Hematopoietic multipotent progenitor cell treated with erythropoietin and hydrocortisone succinate and interleukin-3 and kit ligand, for 4 days (in vitro differentiated cells): Measurements from ENCODE around the gene MYO7B.

Experiments used
- DNase-seq: peaks from one replicate; pipeline ENCODE4 v3.0.0-alpha.2; 2015

The MYO7B gene

DNA sequence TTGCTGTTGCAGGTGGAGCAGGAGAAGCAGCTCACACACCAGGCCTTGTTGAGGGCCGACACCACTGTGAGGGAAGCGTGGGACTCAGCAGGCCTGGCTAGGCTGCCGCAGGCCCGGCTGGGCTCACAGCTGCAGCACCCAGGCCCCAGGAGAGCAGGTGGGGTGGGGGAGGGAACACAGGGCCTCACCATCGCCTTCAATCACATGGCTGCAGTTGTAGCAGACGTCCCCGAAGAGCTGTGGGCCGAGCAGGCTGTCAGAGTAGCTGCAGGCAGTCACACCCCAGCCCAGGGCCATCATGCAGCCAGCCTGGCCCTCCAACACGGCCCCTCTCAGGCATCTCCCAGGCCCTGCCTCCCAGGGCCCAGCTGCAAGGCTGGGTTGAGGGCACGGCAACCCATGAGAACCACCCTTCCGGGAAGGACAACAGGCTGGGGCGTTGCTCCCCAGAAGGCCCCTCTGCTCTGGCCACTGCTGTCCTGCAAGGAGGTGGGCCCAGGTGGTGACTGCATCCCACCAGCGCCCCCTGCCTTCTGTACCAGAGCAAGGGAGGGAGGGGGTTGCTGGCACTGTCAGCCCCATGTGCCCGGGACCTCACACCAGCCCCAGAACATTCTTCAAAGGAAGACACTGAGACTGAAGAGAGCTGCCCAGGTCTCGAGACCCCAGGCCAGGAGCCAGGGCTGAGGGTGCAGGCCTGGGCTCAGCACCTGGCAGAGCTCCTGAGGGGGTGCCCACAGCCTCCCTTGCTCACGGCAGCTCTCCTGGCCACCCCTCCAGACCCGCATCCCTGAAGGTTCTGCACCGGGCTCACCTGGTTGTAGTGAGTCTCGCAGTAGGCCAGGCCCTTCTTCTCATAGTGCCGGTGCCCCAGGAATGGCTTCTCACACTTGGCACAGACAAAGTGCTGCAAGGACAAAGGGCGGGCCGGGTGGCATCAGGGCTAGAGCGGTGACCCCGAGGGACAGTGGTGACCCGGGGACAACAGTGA lies 104.9 kb downstream of the MYO7B start:
- DNase-seq = no peak

GRCh38 chr2:127641133-127641532 lies 105.7 kb downstream of the MYO7B start:
- DNase-seq = no peak

- DNase-seq = peak; percentile 51
These were observed 106.5 kb downstream of the MYO7B start for GRCh38 chr2:127641846-127642507.

DNA sequence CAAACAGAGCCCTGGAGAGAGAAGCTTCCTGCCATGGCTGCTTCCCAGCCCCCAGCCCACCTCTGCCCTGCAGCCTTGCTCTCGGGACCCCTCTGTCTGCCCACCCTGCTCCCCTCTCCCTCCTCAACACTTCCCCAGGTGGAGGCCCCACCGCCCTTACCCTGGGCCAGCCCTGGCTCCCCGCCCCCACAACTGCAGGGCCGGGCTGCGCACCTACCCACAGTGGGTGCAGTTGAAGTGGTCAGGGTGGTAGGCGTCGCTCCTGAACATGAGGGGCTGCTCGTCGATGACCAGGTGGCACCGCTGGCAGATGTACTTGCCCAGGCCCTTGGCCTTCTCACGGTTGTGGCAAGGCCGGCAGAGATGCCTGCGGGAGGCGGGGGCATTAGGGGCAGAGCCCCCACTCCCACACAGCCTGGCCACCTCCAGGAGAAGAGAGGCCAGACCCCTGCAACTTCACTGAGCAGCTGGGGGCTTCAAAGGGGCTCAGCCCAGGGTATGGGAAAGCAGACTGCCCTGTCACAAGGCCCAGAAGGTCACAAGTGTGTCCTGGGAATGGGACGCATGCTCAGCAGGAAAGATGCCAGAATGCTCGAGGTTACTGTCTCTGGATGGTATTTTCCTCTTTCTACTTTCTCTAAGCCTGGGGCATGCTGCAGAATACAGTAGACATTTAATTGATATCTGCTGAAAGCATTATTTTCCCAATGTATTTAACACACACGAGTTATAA lies 107.4 kb downstream of the MYO7B start:
- no peak for DNase-seq

DNA sequence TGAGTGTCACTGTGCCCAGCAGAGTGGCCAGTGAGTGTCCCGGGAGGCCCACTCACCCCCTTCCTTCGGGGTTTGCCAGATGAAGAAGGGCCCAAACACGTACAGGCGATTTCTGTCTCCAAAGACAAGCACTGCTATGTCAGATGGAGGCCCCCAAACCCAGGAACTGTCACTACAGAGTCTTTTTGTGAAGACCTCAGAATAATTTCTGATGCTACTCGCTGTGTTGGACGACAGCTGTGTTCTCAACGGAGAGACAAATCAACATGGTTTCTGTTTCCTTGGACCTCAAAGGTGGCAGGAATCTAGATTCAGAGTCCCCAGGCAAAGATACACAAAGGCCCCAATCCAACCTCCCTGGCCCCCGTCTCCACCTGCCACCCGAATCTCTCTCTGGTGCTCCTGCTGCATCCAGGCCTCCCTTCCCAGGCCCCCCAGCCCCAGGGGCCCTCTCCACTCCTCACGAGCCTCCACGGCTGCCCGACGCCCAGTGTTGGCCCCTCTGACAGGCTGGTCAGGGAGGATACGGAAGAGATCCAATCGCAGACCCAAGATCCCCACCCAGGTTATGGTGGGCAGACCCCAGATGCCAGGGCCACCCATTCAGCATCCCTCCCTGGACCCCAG lies 108.1 kb downstream of the MYO7B start:
- DNase-seq = no peak

DNA sequence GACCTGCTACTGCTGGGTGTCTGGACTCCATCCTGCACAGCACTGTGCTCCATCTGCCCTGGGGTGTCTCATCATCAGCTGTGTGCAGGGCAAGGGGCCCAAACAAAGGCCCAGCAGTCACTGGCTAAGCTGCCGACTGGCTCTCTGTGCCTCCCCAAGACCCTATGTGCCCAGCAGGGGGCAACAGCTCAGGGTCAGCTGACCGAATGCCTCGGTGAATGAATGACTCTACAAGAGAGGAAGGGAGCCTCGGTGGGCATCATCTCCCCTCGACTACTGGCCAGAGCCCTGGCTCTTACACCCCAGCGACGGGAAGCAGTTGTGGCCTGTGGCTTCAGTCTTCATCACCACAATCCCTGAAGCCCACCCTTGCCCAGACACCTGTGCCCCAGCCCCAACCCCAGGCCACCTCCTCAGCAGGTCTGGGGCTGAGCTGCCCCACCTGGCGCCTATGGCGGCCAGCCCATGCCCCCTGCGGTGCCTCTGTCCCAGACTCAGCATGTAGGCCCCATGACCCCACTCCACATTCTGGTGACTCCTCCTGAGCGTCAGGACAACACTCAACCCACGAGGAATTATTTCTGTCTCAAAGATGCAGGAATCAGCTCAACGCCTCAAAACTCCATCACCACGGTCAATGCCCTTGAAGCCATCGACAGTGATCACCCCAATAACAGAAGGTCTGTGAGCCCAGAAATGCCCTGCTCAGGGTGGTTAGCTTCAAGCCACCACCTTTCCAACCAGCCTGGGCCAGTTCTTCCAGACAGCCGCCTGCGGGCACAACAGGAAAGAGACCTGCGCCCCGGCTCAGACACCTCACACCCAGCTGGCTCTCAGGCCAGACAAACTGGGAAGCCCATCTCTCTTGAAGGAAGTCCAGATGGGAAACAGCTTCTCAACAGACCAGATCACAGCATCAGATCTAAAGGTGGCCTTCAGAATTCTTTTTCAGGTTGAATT lies 108.9 kb downstream of the MYO7B start:
- DNase-seq = peak; percentile 26

- DNase-seq = no peak
These were observed 109.5 kb downstream of the MYO7B start for GRCh38 chr2:127645026-127645394.

GRCh38 chr2:127645395-127646291 lies 110.2 kb downstream of the MYO7B start, which contains the start of gene GPR17:
GPR17 (plus strand) TSS chr2:127646153; CDS start chr2:127650736, 4,583 bp downstream.
- DNase-seq = no peak

DNA sequence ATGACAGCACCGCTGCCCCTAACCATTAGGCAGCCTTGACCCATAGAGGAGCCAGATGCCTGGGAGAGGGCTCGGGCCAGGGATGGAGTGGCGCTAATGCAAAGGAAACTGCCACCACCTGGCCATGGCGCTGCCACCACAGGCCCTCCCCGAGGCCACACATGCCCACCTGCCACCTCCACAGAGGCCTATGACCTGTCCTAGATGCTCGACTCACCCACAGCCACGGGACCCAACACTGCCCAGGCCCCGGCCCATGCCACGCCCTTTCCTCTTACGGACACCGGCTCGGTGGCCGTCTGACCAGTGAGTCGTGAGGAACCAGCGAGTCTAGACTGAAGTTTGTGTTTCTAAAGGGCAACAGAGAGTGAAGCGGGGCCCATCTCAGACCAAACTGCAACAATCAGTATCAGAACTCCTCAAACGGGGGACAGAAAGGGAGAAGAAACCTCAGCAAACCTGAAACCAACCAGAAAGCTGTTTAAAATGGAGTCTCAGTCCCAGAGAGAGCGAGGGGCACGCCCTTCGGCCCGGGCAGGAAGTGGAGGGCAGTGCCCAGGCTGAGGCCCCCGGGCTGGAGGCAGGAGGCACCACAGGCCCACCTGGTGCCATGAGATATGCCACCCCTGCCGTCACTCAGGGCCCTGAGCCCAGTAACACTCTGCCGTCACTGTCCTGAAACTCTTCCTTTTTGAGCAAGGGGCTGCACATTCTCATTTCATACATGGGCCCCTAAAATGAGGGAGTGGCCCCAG lies 111.2 kb downstream of the MYO7B start:
- DNase-seq = peak; percentile 62

GRCh38 chr2:127647242-127648190 lies 112.0 kb downstream of the MYO7B start:
- DNase-seq = no peak

DNA sequence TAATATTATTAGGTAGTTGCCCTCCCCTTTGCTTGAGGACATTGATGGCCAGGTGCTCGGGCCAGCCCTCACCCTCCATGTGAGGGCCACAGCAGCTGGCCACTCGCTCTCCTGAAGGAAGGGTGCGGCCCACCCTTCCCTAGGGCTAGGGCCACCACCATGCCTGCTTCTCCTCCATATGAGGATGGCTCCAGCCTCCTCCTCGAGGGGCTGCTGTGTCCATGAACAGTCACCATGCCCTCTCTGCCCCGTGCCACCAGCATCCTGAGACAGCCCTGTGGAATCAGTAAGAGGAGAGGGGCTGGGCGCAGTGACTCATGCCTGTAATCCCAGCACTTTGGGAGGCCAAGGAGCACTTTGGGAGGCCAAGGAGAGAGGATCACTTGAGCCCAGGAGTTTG lies 112.8 kb downstream of the MYO7B start:
- no peak for DNase-seq

- peak; percentile 27 for DNase-seq
These were observed 113.7 kb downstream of the MYO7B start for GRCh38 chr2:127649100-127649611.

DNA sequence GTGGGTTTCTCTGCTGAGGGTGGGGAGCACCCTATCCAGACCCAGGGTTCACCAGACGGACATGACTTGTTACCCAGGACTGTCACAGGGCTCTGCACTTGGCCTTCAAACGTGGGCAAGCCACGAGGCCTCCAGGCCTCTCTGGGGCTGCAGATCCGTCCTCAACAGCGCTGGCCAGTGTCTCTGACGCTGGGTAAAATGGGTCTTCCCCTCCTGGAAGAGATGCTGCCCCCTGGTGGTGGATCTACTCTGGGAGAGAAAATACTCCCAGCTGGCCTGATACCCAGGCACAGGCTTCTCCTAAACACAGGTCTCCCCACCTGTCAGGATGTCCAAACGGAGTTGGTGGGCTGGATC lies 114.2 kb downstream of the MYO7B start:
- peak; percentile 93 for DNase-seq

- DNase-seq = no peak
These were observed 114.7 kb downstream of the MYO7B start for GRCh38 chr2:127650041-127650784.

DNA sequence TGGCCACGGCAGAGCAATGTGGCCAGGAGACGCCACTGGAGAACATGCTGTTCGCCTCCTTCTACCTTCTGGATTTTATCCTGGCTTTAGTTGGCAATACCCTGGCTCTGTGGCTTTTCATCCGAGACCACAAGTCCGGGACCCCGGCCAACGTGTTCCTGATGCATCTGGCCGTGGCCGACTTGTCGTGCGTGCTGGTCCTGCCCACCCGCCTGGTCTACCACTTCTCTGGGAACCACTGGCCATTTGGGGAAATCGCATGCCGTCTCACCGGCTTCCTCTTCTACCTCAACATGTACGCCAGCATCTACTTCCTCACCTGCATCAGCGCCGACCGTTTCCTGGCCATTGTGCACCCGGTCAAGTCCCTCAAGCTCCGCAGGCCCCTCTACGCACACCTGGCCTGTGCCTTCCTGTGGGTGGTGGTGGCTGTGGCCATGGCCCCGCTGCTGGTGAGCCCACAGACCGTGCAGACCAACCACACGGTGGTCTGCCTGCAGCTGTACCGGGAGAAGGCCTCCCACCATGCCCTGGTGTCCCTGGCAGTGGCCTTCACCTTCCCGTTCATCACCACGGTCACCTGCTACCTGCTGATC lies 115.4 kb downstream of the MYO7B start:
- no peak for DNase-seq

- no peak for DNase-seq
These were observed 115.9 kb downstream of the MYO7B start for GRCh38 chr2:127651381-127651809.

DNA sequence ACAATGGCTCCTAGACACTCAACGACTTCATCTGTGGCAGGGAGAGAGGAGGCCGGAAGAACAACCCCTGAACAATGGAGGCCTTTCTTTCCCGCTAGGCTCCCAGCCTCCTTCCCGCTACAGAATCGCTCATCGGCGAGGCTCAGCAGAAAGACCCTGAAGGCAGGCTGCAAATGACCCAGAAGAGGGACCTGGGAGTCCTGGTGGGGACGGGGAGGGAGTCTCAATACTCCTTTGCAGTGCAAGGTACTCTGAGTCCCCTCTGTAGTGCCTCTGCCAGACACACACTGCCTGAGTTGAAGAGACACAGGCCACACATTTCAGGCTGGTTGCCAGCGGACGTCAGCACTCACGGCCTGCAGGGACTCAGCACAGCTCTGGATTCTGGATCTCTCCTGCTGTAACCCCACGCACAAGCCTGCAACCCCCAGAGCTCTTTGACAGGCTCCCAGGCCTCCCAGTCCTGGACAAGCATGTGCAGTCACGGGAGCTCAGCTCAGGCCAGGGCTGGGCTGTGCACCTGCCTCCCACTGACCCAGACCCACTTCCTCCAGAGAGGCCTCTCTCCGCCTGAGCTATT lies 116.6 kb downstream of the MYO7B start:
- DNase-seq = peak; percentile 30
